K562 (cell line): ENCODE data around the gene CSNK2A1. TPM values are rescaled to one million over a fixed set of nuclear protein-coding genes. Genes with fewer than 3 reads are reported as not detected.

Experiments
- ATAC-seq: fragments of 200-7000 bp; cut with Tn5 transposase; 3 replicates; pipeline ENCODE4 v1.9.1; 2020; ENCODE audit warnings: moderate library complexity
- BruUV-seq: library from RNA; stranded (reverse); fragments of 400-500 nt; replicated peaks from 2 replicates; lab custom pipeline; 2021; lab: Mats Ljungman, UMichigan
- CTCF ChIA-PET: fragments of 300-600 bp; formaldehyde crosslinking; extraction: SDS; loops from one replicate; lab custom pipeline; 2021; ENCODE audit warnings: low intra/inter-chr PET ratio; lab: Yijun Ruan, JAX
- POLR2A ChIA-PET: fragments of 300-600, 350-650 bp; sonication (Branson Sonifier 250); formaldehyde crosslinking; extraction: SDS; loops from one replicate; lab custom pipeline; 2021; ENCODE audit warnings: antibody characterized with exemption, inconsistent platforms; lab: Yijun Ruan, JAX
- DNase-seq, 4 experiments: peaks; one replicate each; pipeline versions ENCODE4 v3.0.0 to v3.0.0-alpha.2; 2011 to 2018; ENCODE audit warnings: low spot score in 3 of 4, mixed read lengths in 3 of 4; ENCODE audit errors: extremely low read depth in 1 of 4
- FAIRE-seq: peaks from 2 replicates; lab custom pipeline; 2011; peaks lifted over from hg19 to GRCh38; lab: Jason Lieb, UNC
- H2AFZ ChIP-seq: 2 replicates; pipeline ENCODE4 v1.6.0; 2011; ENCODE audit warnings: low read depth, low read length, control low read depth, inconsistent platforms
- H3K27ac ChIP-seq: fragments of 200-600 bp; 3 replicates; pipeline ENCODE4 v1.8.0; 2011; ENCODE audit warnings: low read depth, mild to moderate bottlenecking, control low read depth, inconsistent platforms, low read length, moderate library complexity, mixed read lengths; ENCODE audit errors: extremely low read depth
- H3K27me3 ChIP-seq, 2 experiments: fragments of 300-600 bp in 1 of 2; 2 replicates in 1 of 2; 3 replicates in 1 of 2; pipeline versions ENCODE4 v1.6.0 to v1.8.0; 2011; ENCODE audit warnings: inconsistent platforms in 2 of 2, low read length in 2 of 2, mild to moderate bottlenecking in 1 of 2, mixed read lengths in 1 of 2, moderate library complexity in 1 of 2; ENCODE audit not compliant: control insufficient read depth in 2 of 2, insufficient read depth in 2 of 2
- H3K36me3 ChIP-seq: fragments of 300-600 bp; 3 replicates; pipeline ENCODE4 v1.8.0; 2011; ENCODE audit warnings: mild to moderate bottlenecking, low read length, inconsistent platforms; ENCODE audit not compliant: control insufficient read depth, insufficient read depth
- H3K4me1 ChIP-seq, 2 experiments: fragments of 200-600 bp in 1 of 2; replicated peaks in 1 of 2; 2 replicates in 1 of 2; 3 replicates in 1 of 2; pipeline versions ENCODE4 v1.5.1 to v1.8.0; 2011; ENCODE audit warnings: inconsistent platforms in 2 of 2, low read length in 2 of 2, mild to moderate bottlenecking in 1 of 2, mixed read lengths in 1 of 2, moderate library complexity in 1 of 2; ENCODE audit not compliant: control insufficient read depth in 2 of 2, insufficient read depth in 2 of 2
- H3K4me2 ChIP-seq: 2 replicates; pipeline ENCODE4 v1.6.1; 2011; ENCODE audit warnings: low read length, control low read depth, inconsistent platforms, mixed read lengths; ENCODE audit not compliant: insufficient read depth
- H3K4me3 ChIP-seq: fragments of 200-600 bp; sonication (generic), shearing (Covaris generic); 2 replicates; pipeline ENCODE4 v1.5.1; 2016; ENCODE audit warnings: control low read depth, inconsistent platforms
- H3K79me2 ChIP-seq: fragments of 200-600 bp; 3 replicates; pipeline ENCODE4 v1.8.0; 2011; ENCODE audit warnings: low read length, inconsistent platforms; ENCODE audit not compliant: control insufficient read depth, insufficient read depth
- H3K9ac ChIP-seq, 2 experiments: 2 replicates each; pipeline versions ENCODE4 v1.6.0 to v1.6.1; 2011; ENCODE audit warnings: low read depth in 2 of 2, low read length in 2 of 2, control low read depth in 1 of 2, inconsistent platforms in 1 of 2, mild to moderate bottlenecking in 1 of 2, mixed read lengths in 1 of 2; ENCODE audit not compliant: insufficient read depth in 1 of 2
- H3K9me1 ChIP-seq: one replicate; pipeline ENCODE4 v1.6.0; 2011; ENCODE audit warnings: inconsistent platforms, mild to moderate bottlenecking, low read length, moderate library complexity; ENCODE audit not compliant: control insufficient read depth, insufficient read depth
- H3K9me3 ChIP-seq: replicated peaks from 2 replicates; pipeline ENCODE4 v1.5.1; 2011; ENCODE audit warnings: low read depth, low read length, inconsistent platforms; ENCODE audit not compliant: control insufficient read depth, insufficient read depth
- H4K20me1 ChIP-seq: replicated peaks from 2 replicates; pipeline ENCODE4 v1.6.1; 2011; ENCODE audit warnings: low read length, inconsistent platforms, mixed read lengths; ENCODE audit not compliant: control insufficient read depth, insufficient read depth
- CBFA2T2 ChIP-seq: fragments of 450-650 bp; conservative IDR thresholded peaks from 2 replicates; pipeline ENCODE4 v1.6.1; 2017; ENCODE audit warnings: mild to moderate bottlenecking
- CBFA2T3 ChIP-seq: fragments of 450-650 bp; IDR thresholded peaks from 2 replicates; pipeline ENCODE4 v1.6.1; 2017
- CBX1 ChIP-seq: sonication (generic); IDR thresholded peaks from 2 replicates; pipeline ENCODE4 v1.6.1; 2016; ENCODE audit warnings: antibody characterized with exemption, low read depth, mild to moderate bottlenecking
- ELF2 ChIP-seq: fragments of 250-450 bp; sonication (Bioruptor Pico); IDR thresholded peaks from 2 replicates; pipeline ENCODE4 v1.5.0; 2021; ENCODE audit warnings: mild to moderate bottlenecking
- ETV6 ChIP-seq, 3 experiments: fragments of 150-350 bp in 1 of 3; sonication (generic) in 1 of 3; formaldehyde crosslinking in 1 of 3; IDR thresholded peaks; 2 replicates each; pipeline versions ENCODE4 v1.6.1 to v1.8.0; 2014 to 2022; ENCODE audit warnings: borderline replicate concordance in 2 of 3, low read depth in 2 of 3, antibody characterized with exemption in 1 of 3, low read length in 1 of 3, mild to moderate bottlenecking in 1 of 3, missing genetic modification reagents in 1 of 3
- FOSL1 ChIP-seq: fragments of 200-800 bp; sonication (Bioruptor generic); conservative IDR thresholded peaks from 2 replicates; pipeline ENCODE4 v1.6.1; 2016; ENCODE audit warnings: missing genetic modification characterization, missing compliant biosample characterization
- HNRNPH1 ChIP-seq: fragments of 200-400 bp; formaldehyde crosslinking; optimal IDR thresholded peaks from 2 replicates; pipeline ENCODE3; 2017; ENCODE audit warnings: low read depth, mild to moderate bottlenecking, low read length, moderate library complexity
- MYNN ChIP-seq, 2 experiments: sonication (generic); formaldehyde crosslinking in 1 of 2; IDR thresholded peaks; 2 replicates each; pipeline versions ENCODE4 v1.5.0 to v1.6.1; 2016 to 2020; ENCODE audit warnings: antibody characterized with exemption in 1 of 2, missing genetic modification reagents in 1 of 2
- NFE2L1 ChIP-seq: fragments of 450-650 bp; IDR thresholded peaks from 2 replicates; pipeline ENCODE4 v1.6.1; 2016; ENCODE audit warnings: missing genetic modification characterization, low read depth, mild to moderate bottlenecking, missing compliant biosample characterization, moderate library complexity, borderline replicate concordance
- TRIM24 ChIP-seq, 2 experiments: fragments of 450-650 bp; IDR thresholded peaks; 2 replicates each; pipeline ENCODE4 v1.6.1; 2016
- ZNF766 ChIP-seq: fragments of 200-800 bp; sonication (Bioruptor generic); conservative IDR thresholded peaks from 2 replicates; pipeline ENCODE4 v1.6.1; 2016; ENCODE audit warnings: missing genetic modification characterization, missing compliant biosample characterization
- WGBS: fragments of 100-300 bp; shearing (Covaris generic); methylation state at CpG from one replicate; pipeline ENCODE4 v1.1.6; 2016; ENCODE audit warnings: low coverage, mixed read lengths; ENCODE audit not compliant: insufficient coverage; ENCODE audit errors: missing lambda C conversion rate; 5-methylcytosine and 5-hydroxymethylcytosine counted together
- in situ Hi-C: fragments of 300-500 bp; cut with MboI; formaldehyde crosslinking; loops from 4 replicates; pipeline ENCODE4 v1.15.0; 2018; ENCODE audit warnings: inconsistent platforms, mixed read lengths
- intact Hi-C: fragments of 100-400 bp; cut with micrococcal nuclease; formaldehyde crosslinking; loops from 2 replicates; pipeline ENCODE4 v1.14.2; 2022
- polyA plus RNA-seq, 8 experiments: library from polyadenylated mRNA; depleted of rRNA in 4 of 8; stranded (reverse) in 5 of 8; unstranded in 3 of 8; fragments of >200 nt; fragmentation: Nextera tagmentation in 2 of 8; fragmentation: Illumina TruSeq in 1 of 8; extraction: Ambion mirVana in 2 of 8; extraction: Trizol in 1 of 8; gene quantifications; 2 replicates each; pipeline versions ENCODE4 v1.2.1 to v1.2.3, GENCODE V29; 2011 to 2014; ENCODE audit warnings: inconsistent platforms in 1 of 8, missing spikeins in 1 of 8
- total RNA-seq, 7 experiments: library from RNA; depleted of rRNA in 6 of 7; stranded (reverse); fragments of >200 nt in 6 of 7; fragmentation: Illumina TruSeq in 2 of 7; extraction: Trizol in 2 of 7; gene quantifications; 2 replicates each; pipeline versions ENCODE4 v1.2.1 to v1.2.3, GENCODE V29; 2011 to 2021; ENCODE audit warnings: low replicate concordance in 1 of 7
- TF ChIP-seq, protein P1 (sequence below), 3 experiments: fragments of 200-800 bp in 1 of 3; sonication (Bioruptor generic) in 1 of 3; sonication (generic) in 1 of 3; formaldehyde crosslinking in 1 of 3; IDR thresholded peaks; 2 replicates each; pipeline versions ENCODE4 v1.6.1 to v1.8.0; 2016 to 2022; ENCODE audit warnings: mild to moderate bottlenecking in 2 of 3, missing compliant biosample characterization in 2 of 3, missing genetic modification characterization in 2 of 3, missing genetic modification reagents in 1 of 3
- TF ChIP-seq, protein P2 (sequence below): fragments of 450-650 bp; IDR thresholded peaks from 2 replicates; pipeline ENCODE4 v1.7.0; 2016; ENCODE audit warnings: borderline replicate concordance
- TF ChIP-seq, protein P3 (sequence below), 2 experiments: fragments of 450-650 bp in 1 of 2; sonication (generic) in 1 of 2; formaldehyde crosslinking in 1 of 2; IDR thresholded peaks in 1 of 2; conservative IDR thresholded peaks in 1 of 2; 2 replicates each; pipeline versions ENCODE4 v1.6.1 to v1.8.1; 2016 to 2023; ENCODE audit warnings: mild to moderate bottlenecking in 2 of 2, moderate library complexity in 2 of 2, inconsistent platforms in 1 of 2, missing genetic modification reagents in 1 of 2
- TF ChIP-seq, protein P4 (sequence below): sonication (generic); formaldehyde crosslinking; IDR thresholded peaks from 2 replicates; pipeline ENCODE4 v1.8.1; 2023; ENCODE audit warnings: mild to moderate bottlenecking, missing genetic modification reagents

The CSNK2A1 gene
- total and polyA plus RNA-seq, 9 of the 15 experiments (the other 6 are each of a cell fraction or from before 2014, with no cell fraction given) = 71.0 to 251 (median 103) TPM

DNA sequence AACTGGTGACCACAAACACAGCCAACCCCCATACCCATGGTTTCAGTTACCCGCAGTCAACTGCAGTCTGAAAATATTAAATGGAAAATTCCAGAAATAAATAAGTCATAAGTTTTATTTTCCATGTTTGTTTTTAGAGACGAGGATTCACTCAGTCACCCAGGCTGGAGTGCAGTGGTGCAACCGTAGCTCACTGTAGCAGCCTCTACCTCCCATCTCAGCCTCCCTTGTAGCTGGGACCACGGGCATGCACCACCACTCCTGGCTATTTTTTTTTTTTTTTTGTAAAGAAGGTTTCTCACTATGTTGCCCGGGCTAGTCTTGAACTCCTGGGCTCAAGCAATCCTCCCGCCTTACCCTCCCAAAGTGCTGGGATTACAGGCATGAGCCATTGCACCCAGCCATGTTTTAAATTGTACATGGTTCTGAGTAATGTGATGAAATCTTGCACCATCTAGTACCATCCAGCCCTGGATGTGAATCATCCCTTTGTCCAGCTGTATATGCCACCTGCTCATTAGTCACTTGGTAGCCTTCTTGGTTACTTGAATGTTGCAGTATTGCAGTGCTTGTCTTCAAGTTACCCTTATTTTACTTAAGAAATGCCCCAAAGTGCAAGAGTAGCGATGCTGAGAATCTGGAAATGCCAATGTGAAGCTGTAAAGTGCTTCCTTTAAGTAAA, 14.5 kb downstream of the CSNK2A1 start:
- intact Hi-C loops (no loop called here), in situ Hi-C loops (no loop called here)
- H3K36me3 ChIP-seq = peaks cover 72% of the 10 kb centered on the region
- no peak overlapping the region for H3K4me3 ChIP-seq
- H3K9me3 ChIP-seq = no peaks in the 10 kb centered on the region
- H3K9ac ChIP-seq = no peak overlapping the region
- H2AFZ ChIP-seq = no peak overlapping the region
- DNase-seq (no peak), ATAC-seq (peak; percentile 31; the same call in 1 of the 3 replicates), FAIRE-seq (no peak)
- H3K9me1 ChIP-seq = no peaks in the 10 kb centered on the region
- ChIA-PET POLR2A (interaction anchor here (0.7 kb wide), 1 partner anchor 9 kb away, joined by 4 read pairs; no protein-coding TSS in a partner anchor), CTCF (no interaction called here)
- WGBS = 97% methylated on average over 5 of the region's 7 CpGs
- no peaks in the 10 kb centered on the region for H3K27me3 ChIP-seq
- peaks cover 25% of the 10 kb centered on the region; the same call in 1 of the 2 replicates for H4K20me1 ChIP-seq
- no peak overlapping the region; the same call in 2 of the 3 replicates for H3K27ac ChIP-seq
- H3K79me2 ChIP-seq = peaks cover 94% of the 10 kb centered on the region
- H3K4me1 ChIP-seq = peaks cover 5 to 13% of the 10 kb centered on the region in 2 experiments; a peak in 4 of 5 replicates
- no peak overlapping the region for H3K4me2 ChIP-seq
- BruUV-seq = no TSS peak
- no peak for TF ChIP-seq ELF2
- TF ChIP-seq CBFA2T2 = peak; percentile 61
- TF ChIP-seq, protein P1, sequence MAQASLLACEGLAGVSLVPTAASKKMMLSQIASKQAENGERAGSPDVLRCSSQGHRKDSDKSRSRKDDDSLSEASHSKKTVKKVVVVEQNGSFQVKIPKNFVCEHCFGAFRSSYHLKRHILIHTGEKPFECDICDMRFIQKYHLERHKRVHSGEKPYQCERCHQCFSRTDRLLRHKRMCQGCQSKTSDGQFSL (CRISPR knock-in tag; IDR thresholded peaks at IDR 0.05) = no peak
- TF ChIP-seq, protein P1 (tag; IDR thresholded peaks at IDR 0.05) = no peak
- peak; percentile 80 for TF ChIP-seq FOSL1
- TF ChIP-seq, protein P2, sequence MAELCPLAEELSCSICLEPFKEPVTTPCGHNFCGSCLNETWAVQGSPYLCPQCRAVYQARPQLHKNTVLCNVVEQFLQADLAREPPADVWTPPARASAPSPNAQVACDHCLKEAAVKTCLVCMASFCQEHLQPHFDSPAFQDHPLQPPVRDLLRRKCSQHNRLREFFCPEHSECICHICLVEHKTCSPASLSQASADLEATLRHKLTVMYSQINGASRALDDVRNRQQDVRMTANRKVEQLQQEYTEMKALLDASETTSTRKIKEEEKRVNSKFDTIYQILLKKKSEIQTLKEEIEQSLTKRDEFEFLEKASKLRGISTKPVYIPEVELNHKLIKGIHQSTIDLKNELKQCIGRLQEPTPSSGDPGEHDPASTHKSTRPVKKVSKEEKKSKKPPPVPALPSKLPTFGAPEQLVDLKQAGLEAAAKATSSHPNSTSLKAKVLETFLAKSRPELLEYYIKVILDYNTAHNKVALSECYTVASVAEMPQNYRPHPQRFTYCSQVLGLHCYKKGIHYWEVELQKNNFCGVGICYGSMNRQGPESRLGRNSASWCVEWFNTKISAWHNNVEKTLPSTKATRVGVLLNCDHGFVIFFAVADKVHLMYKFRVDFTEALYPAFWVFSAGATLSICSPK = no peak
- no peak for TF ChIP-seq HNRNPH1
- no peak for TF ChIP-seq ZNF766
- TF ChIP-seq, protein P3, sequence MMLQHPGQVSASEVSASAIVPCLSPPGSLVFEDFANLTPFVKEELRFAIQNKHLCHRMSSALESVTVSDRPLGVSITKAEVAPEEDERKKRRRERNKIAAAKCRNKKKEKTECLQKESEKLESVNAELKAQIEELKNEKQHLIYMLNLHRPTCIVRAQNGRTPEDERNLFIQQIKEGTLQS (IDR thresholded peaks at IDR 0.05) = peak; percentile 81
- TF ChIP-seq, protein P3 (CRISPR knock-in tag; conservative IDR thresholded peaks at IDR 0.05) = no peak
- TF ChIP-seq CBX1 = no peak
- TF ChIP-seq MYNN (IDR thresholded peaks at IDR 0.05) = no peak
- no peak for TF ChIP-seq MYNN (CRISPR knock-in tag; IDR thresholded peaks at IDR 0.05)
- peak; percentile 38; the same call in 1 of the 2 replicates for TF ChIP-seq CBFA2T3
- TF ChIP-seq, protein P4, sequence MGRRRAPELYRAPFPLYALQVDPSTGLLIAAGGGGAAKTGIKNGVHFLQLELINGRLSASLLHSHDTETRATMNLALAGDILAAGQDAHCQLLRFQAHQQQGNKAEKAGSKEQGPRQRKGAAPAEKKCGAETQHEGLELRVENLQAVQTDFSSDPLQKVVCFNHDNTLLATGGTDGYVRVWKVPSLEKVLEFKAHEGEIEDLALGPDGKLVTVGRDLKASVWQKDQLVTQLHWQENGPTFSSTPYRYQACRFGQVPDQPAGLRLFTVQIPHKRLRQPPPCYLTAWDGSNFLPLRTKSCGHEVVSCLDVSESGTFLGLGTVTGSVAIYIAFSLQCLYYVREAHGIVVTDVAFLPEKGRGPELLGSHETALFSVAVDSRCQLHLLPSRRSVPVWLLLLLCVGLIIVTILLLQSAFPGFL (CRISPR knock-in tag) = no peak
- no peak for TF ChIP-seq ETV6 (IDR thresholded peaks at IDR 0.05; ENCODE audit: borderline replicate concordance in 1 of 2, low read depth in 2 of 2, low read length in 1 of 2)
- TF ChIP-seq ETV6 (CRISPR knock-in tag; IDR thresholded peaks at IDR 0.05; ENCODE audit: borderline replicate concordance) = no peak
- peak in 1 of 2 experiments; percentile 62; a peak in 1 of 4 replicates for TF ChIP-seq TRIM24 (IDR thresholded peaks at IDR 0.05)
- TF ChIP-seq NFE2L1 (tag) = no peak
